Small intestine (tissue), 7 donors: ENCODE results near the gene HPSE. TPM values are rescaled to one million over a fixed set of nuclear protein-coding genes. Genes with fewer than 3 reads are reported as not detected.

Experiments
- DNase-seq, 2 donors: peaks; one replicate each; pipeline versions ENCODE4 v3.0.0 to v3.0.0-alpha.2; 2013
- FAIRE-seq: peaks from 2 replicates; lab custom pipeline; 2012; peaks lifted over from hg19 to GRCh38; lab: Jason Lieb, UNC
- H3K27ac ChIP-seq, 3 donors: one replicate each; pipeline ENCODE4 v1.5.1; 2013; ENCODE audit warnings: low read length in 2 of 3, mild to moderate bottlenecking in 2 of 3, control low read depth in 1 of 3, inconsistent platforms in 1 of 3, low read depth in 1 of 3, moderate library complexity in 1 of 3
- H3K27me3 ChIP-seq, 3 donors: one replicate each; pipeline ENCODE4 v1.6.1; 2013; ENCODE audit warnings: low read length in 3 of 3, inconsistent platforms in 1 of 3; ENCODE audit not compliant: control insufficient read depth in 3 of 3, insufficient read depth in 3 of 3
- H3K36me3 ChIP-seq, 3 donors: one replicate each; pipeline ENCODE4 v1.6.1; 2013; ENCODE audit warnings: low read length in 3 of 3, inconsistent platforms in 1 of 3, low read depth in 1 of 3, mild to moderate bottlenecking in 1 of 3, moderate library complexity in 1 of 3; ENCODE audit not compliant: control insufficient read depth in 3 of 3, insufficient read depth in 2 of 3
- H3K4me1 ChIP-seq, 3 donors: one replicate each; pipeline ENCODE4 v1.6.1; 2013; ENCODE audit warnings: low read length in 2 of 3, inconsistent platforms in 1 of 3, low read depth in 1 of 3, mild to moderate bottlenecking in 1 of 3, moderate library complexity in 1 of 3; ENCODE audit not compliant: control insufficient read depth in 3 of 3, insufficient read depth in 2 of 3
- H3K4me3 ChIP-seq, 3 donors: one replicate each; pipeline ENCODE4 v1.5.1; 2013; ENCODE audit warnings: low read length in 3 of 3, control low read depth in 1 of 3, inconsistent platforms in 1 of 3, low read depth in 1 of 3, mild to moderate bottlenecking in 1 of 3, moderate library complexity in 1 of 3
- H3K9me3 ChIP-seq, 2 donors: one replicate each; pipeline ENCODE4 v1.6.1; 2013; ENCODE audit warnings: low read depth in 1 of 2, low read length in 1 of 2; ENCODE audit not compliant: control insufficient read depth in 2 of 2, insufficient read depth in 1 of 2
- WGBS, 3 donors: extraction: QIAGEN DNeasy Blood & Tissue Kit; methylation state at CpG; one replicate each; pipeline ENCODE4 v1.1.7; 2013; 5-methylcytosine and 5-hydroxymethylcytosine counted together
- polyA plus RNA-seq, 4 donors: library from polyadenylated mRNA; stranded (reverse) in 3 of 4; unstranded in 1 of 4; fragments of 200-250 nt in 3 of 4; fragments of 120-200 nt in 1 of 4; gene quantifications; one replicate each; pipeline versions ENCODE4 v1.2.1 to v1.2.3, GENCODE V29; 2013
- donor health status: healthy with polysubstance abuse.
- donor health status: control.
- donor health status: control.
- donor health status: Bipolar disorder and iron deficiency.
- donor health status: healthy.

The HPSE gene
- polyA plus RNA-seq, 4 donors, result 0.45 to 2.5 (median 1.7) TPM

DNA sequence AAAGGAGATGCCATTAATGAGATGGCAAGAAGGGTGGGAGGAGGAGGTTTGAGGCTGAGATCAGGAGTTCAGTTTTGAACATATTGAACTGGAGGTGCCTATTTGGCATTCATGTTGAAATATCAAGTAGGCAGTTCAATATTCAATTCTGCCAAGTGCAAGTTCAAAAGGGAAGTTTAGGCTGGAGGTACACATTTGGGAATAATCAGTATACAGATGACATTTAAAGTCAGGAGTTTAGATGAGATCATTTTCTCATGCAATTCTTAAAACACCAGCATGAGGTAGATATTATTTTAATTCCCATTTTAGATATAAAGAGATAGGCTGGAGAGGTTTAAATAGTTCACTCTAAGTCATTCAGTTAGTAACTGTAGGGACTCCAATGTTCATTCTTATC is 76.2 kb downstream of the HPSE start:
- Histone ChIP-seq H3K4me1 (peaks cover 2 to 21% (median 7%) of the 10 kb centered on the region in 3 donors), H3K4me3 (no peak overlapping the region), H3K9me3 (no peaks in the 10 kb centered on the region), H3K27me3 (no peaks in the 10 kb centered on the region), H3K36me3 (peaks cover 0 to 6% (median 0%) of the 10 kb centered on the region in 3 donors), H3K27ac (no peak overlapping the region)
- DNase-seq (no peak), FAIRE-seq (no peak)

DNA sequence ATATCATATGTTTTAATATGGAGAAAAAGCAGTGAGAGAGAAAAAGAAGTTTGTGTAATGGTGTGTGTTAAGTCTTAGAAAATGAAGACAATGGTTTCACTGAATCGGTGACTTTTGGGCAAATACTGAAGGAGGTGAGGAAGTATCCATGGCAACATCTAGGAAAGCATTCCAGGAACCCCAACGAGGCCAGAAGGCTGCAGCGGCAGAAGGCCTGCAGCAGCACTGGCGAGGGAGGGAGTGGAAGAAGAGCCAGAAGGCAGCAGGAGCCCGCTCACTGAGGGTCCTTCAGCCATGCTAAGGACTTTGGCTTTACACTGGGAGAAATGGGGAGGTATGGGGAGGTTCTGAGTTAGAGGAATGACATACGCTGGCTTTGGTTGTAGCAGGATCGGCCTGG is 76.8 kb downstream of the HPSE start:
- H3K4me3 ChIP-seq, result no peak overlapping the region
- no peaks in the 10 kb centered on the region for H3K27me3 ChIP-seq
- DNase-seq, result no peak
- WGBS, 3 donors, result 91 to 95% (median 93%) methylated on average over 7 of the region's 7 CpGs
- no peaks in the 10 kb centered on the region for H3K9me3 ChIP-seq
- H3K36me3 ChIP-seq, result peaks cover 0 to 6% (median 0%) of the 10 kb centered on the region in 3 donors
- no peak for FAIRE-seq
- H3K27ac ChIP-seq, result no peak overlapping the region
- H3K4me1 ChIP-seq, result peaks cover 2 to 26% (median 7%) of the 10 kb centered on the region in 3 donors

DNA sequence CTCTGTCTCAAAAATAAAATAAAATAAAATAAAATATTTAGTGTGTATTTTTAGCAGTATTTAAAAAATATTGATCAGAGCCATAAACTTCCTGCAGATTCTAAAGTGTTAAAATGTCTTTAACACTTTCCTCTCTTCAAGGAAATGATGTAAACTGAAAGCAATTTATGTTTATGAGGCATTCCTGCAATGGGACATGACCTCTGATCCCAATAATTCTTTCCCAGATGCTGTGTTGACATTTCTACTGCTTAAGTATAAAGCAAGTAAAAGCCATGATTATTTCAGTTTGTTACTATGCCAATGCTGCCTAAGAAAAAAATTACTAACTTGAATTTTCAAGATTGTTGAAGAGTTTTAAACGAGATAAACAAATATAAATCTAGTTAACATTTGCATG is 79.1 kb downstream of the HPSE start:
- H3K4me3 ChIP-seq, result no peak overlapping the region
- peak overlapping the region in 1 of 3 donors; percentile 77 for H3K27ac ChIP-seq
- peaks cover 0 to 8% (median 0%) of the 10 kb centered on the region in 3 donors for H3K36me3 ChIP-seq
- WGBS, 3 donors, result 19 to 28% (median 21%) methylated on average over 1 of the region's 1 CpG
- no peak for FAIRE-seq
- H3K9me3 ChIP-seq, result no peaks in the 10 kb centered on the region
- DNase-seq, result peak; percentile 92 to 93
- H3K4me1 ChIP-seq, result peaks cover 0 to 23% (median 7%) of the 10 kb centered on the region in 3 donors
- no peaks in the 10 kb centered on the region for H3K27me3 ChIP-seq

DNA sequence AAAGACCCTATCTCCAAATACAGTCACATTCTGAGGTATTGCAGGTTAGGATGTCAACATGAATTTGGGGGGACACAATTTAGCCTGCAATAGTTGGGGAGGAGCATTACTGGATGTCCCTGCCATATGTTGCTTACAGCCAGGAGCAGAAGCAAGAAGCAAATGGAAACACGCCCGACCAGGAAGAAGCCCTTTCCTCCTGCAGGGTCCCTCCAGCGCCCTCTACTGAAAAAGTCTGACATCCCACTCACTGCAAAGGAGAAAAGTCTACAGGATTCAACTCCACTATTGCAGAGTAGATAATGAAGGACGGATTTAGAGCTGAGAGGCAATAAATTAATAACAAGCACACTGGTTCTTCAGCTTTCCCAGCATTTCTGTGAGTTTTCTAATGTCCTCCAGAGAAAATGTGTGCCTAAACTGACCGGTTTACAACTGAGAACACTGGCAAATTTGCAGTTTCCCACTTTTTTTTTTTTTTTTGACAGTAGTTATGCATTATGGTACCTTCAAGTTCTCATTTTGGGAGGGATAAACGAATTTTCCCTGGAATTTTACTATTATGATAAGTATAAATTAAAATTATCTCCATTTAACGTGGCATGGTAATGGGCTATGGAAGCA is 81.8 kb downstream of the HPSE start:
- Histone ChIP-seq H3K27me3 (no peaks in the 10 kb centered on the region), H3K9me3 (no peaks in the 10 kb centered on the region), H3K36me3 (peaks cover 0 to 7% (median 0%) of the 10 kb centered on the region in 3 donors), H3K4me3 (no peak overlapping the region), H3K4me1 (peaks cover 2 to 29% (median 7%) of the 10 kb centered on the region in 3 donors), H3K27ac (peak overlapping the region in 1 of 3 donors; percentile 29)
- FAIRE-seq (no peak), DNase-seq (peak; percentile 90 to 92)
- 19 to 29% (median 20%) methylated on average over 7 of the region's 7 CpGs for WGBS, 3 donors

- H3K4me3 ChIP-seq, result no peak overlapping the region
- no peak for DNase-seq
- H3K36me3 ChIP-seq, result peaks cover 0 to 6% (median 0%) of the 10 kb centered on the region in 3 donors
- WGBS, 3 donors, result 64 to 96% (median 87%) methylated on average over 2 of the region's 2 CpGs
- no peak for FAIRE-seq
- peaks cover 2 to 22% (median 7%) of the 10 kb centered on the region in 3 donors for H3K4me1 ChIP-seq
- H3K27me3 ChIP-seq, result no peaks in the 10 kb centered on the region
- H3K27ac ChIP-seq, result no peak overlapping the region
- no peaks in the 10 kb centered on the region for H3K9me3 ChIP-seq
Measured at GRCh38 chr4:83251447-83251830, 83.2 kb downstream of the HPSE start.

DNA sequence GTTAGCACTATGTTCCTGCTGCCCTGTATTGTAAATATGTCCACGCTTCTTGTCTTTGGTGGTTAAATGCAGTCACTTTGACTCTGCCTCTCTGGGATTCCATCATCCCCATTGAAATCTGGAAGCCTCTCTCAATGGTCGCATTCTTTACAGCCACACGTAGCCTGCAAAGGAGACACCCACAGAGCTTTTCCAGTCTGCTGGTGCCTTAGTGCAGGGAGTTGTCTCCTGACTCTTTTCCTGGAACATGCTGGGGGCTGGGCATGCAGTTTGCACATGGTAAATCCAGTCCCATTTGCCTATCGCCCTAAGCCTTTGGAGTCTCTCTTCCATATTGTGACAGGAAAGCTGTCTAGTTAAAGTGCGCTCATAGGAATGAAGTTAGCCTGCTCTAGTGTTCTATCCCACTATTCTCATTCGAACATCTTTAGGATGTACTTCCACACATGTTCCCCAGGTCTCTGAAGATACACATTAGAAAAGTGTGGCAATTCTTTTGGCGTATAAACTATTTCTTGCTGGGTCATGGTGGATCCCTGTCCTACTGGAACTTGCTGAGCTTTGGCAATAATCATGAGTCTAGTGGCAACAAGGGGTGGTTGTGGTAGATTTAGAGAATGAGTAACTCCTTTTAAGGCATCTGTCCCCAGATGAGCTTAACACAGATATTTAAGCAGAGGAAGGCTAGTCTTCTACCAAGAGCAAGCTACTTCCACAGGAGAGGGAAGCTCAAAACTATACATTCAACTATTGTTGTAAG is 83.8 kb downstream of the HPSE start:
- Histone ChIP-seq H3K4me1 (peaks cover 2 to 16% (median 3%) of the 10 kb centered on the region in 3 donors), H3K27me3 (no peaks in the 10 kb centered on the region), H3K4me3 (no peak overlapping the region), H3K36me3 (peaks cover 0 to 6% (median 0%) of the 10 kb centered on the region in 3 donors), H3K9me3 (no peaks in the 10 kb centered on the region), H3K27ac (no peak overlapping the region)
- FAIRE-seq (no peak), DNase-seq (no peak)
- WGBS, 3 donors, result 82 to 97% (median 95%) methylated on average over 7 of the region's 7 CpGs

- Histone ChIP-seq H3K27me3 (no peaks in the 10 kb centered on the region), H3K27ac (peak overlapping the region in 1 of 3 donors; percentile 44), H3K4me3 (no peak overlapping the region), H3K4me1 (peaks cover 0 to 16% (median 2%) of the 10 kb centered on the region in 3 donors), H3K9me3 (no peaks in the 10 kb centered on the region), H3K36me3 (peaks cover 0 to 6% (median 0%) of the 10 kb centered on the region in 3 donors)
- DNase-seq, result peak in 1 of 2 donors; percentile 60
- no peak for FAIRE-seq
- WGBS, 3 donors, result 37 to 79% (median 53%) methylated on average over 5 of the region's 5 CpGs
Measured at GRCh38 chr4:83248486-83248885, 86.2 kb downstream of the HPSE start.

- no peak for DNase-seq
- Histone ChIP-seq H3K9me3 (no peaks in the 10 kb centered on the region), H3K36me3 (peaks cover 0 to 6% (median 0%) of the 10 kb centered on the region in 3 donors), H3K4me1 (peaks cover 0 to 10% (median 2%) of the 10 kb centered on the region in 3 donors), H3K27ac (peak overlapping the region in 1 of 3 donors; percentile 44), H3K4me3 (no peak overlapping the region), H3K27me3 (no peaks in the 10 kb centered on the region)
- no peak for FAIRE-seq
- WGBS, 3 donors, result 80 to 95% (median 92%) methylated on average over 12 of the region's 12 CpGs
Measured at GRCh38 chr4:83247415-83248357, 87.0 kb downstream of the HPSE start.
